NCI-H1048 (cell line): ENCODE data around the gene TMBIM4.

ENCODE experiments used
- DNase-seq: peaks from one replicate; lab custom pipeline; 2025; lab: John Stamatoyannopoulos, UW

TMBIM4 gene

GRCh38 chr12:66140731-66141130 lies 29.1 kb downstream of the TMBIM4 start:
- no peak for DNase-seq

GRCh38 chr12:66139328-66139727 lies 30.5 kb downstream of the TMBIM4 start:
- no peak for DNase-seq

GRCh38 chr12:66137937-66138336 lies 31.9 kb downstream of the TMBIM4 start:
- no peak for DNase-seq

GRCh38 chr12:66132408-66132807 lies 37.4 kb downstream of the TMBIM4 start:
- DNase-seq, result no peak

- DNase-seq, result no peak
Measured at GRCh38 chr12:66131067-66131688, 38.6 kb downstream of the TMBIM4 start.

GRCh38 chr12:66130267-66131066 lies 39.3 kb downstream of the TMBIM4 start, which contains the start of gene LLPH:
TSS of gene LLPH (minus strand) at chr12:66130750. CDS start at chr12:66129106, 1,644 bp downstream.
- DNase-seq, result peak; percentile 77

GRCh38 chr12:66129934-66130266 lies 39.9 kb downstream of the TMBIM4 start:
- no peak for DNase-seq

GRCh38 chr12:66127650-66128049 lies 42.1 kb downstream of the TMBIM4 start:
- no peak for DNase-seq

- no peak for DNase-seq
Measured at GRCh38 chr12:66120477-66120876, 49.3 kb downstream of the TMBIM4 start.

GRCh38 chr12:66119870-66120241 lies 49.9 kb downstream of the TMBIM4 start:
- DNase-seq, result no peak

- no peak for DNase-seq
Measured at GRCh38 chr12:66119229-66119869, 50.4 kb downstream of the TMBIM4 start.

- DNase-seq, result no peak
Measured at GRCh38 chr12:66118240-66118891, 51.4 kb downstream of the TMBIM4 start.

GRCh38 chr12:66117242-66117641 lies 52.6 kb downstream of the TMBIM4 start:
- DNase-seq, result no peak

GRCh38 chr12:66115071-66115600 lies 54.7 kb downstream of the TMBIM4 start:
- DNase-seq, result no peak

- no peak for DNase-seq
Measured at GRCh38 chr12:66113471-66113870, 56.3 kb downstream of the TMBIM4 start.

- no peak for DNase-seq
Measured at GRCh38 chr12:66111605-66112004, 58.2 kb downstream of the TMBIM4 start.

GRCh38 chr12:66109056-66109455 lies 60.7 kb downstream of the TMBIM4 start:
- DNase-seq, result no peak

GRCh38 chr12:66108386-66108785 lies 61.4 kb downstream of the TMBIM4 start:
- no peak for DNase-seq

- peak; percentile 76 for DNase-seq
Measured at GRCh38 chr12:66107451-66107915, 62.3 kb downstream of the TMBIM4 start.

GRCh38 chr12:66103016-66103913 lies 66.5 kb downstream of the TMBIM4 start:
- no peak for DNase-seq

- no peak for DNase-seq
Measured at GRCh38 chr12:66092559-66093269, 77.1 kb downstream of the TMBIM4 start.
